Lung microvascular endothelial cell (primary cell): Measurements from ENCODE around the gene PLXNA1. TPM values are rescaled to one million over a fixed set of nuclear protein-coding genes. Genes with fewer than 3 reads are reported as not detected.

ENCODE experiments used
- total RNA-seq: library from RNA; depleted of rRNA; stranded (reverse); fragments of >200 nt; gene quantifications from 2 replicates; pipeline ENCODE4 v1.2.1, GENCODE V29; 2014

Gene PLXNA1
- total RNA-seq, 1 donor from 2014 or later: 15.1 TPM

Other genes with a start within 250 kb of the PLXNA1 start
- gene PRR23E, start 210.0 kb downstream of the PLXNA1 start, total RNA-seq: not detected in 2 replicates